GM12873 (cell line): Measurements from ENCODE around the gene DLK1.

Experiments used
- CTCF ChIP-seq: IDR thresholded peaks from 2 replicates; pipeline ENCODE4 v1.5.1; 2012; ENCODE audit warnings: low read depth, mild to moderate bottlenecking, moderate library complexity, low read length, control low read depth; ENCODE audit not compliant: insufficient read depth; ENCODE audit errors: missing control alignments

Gene DLK1

GRCh38 chr14:100740929-100741328, 14.2 kb downstream of the DLK1 start:
- TF ChIP-seq CTCF = no peak

- no peak for TF ChIP-seq CTCF
These were observed 15.3 kb downstream of the DLK1 start for GRCh38 chr14:100741966-100742365.

GRCh38 chr14:100746326-100746725, 19.6 kb downstream of the DLK1 start:
- no peak for TF ChIP-seq CTCF

GRCh38 chr14:100747021-100747586, 20.4 kb downstream of the DLK1 start:
- no peak for TF ChIP-seq CTCF

GRCh38 chr14:100747736-100748135, 21.0 kb downstream of the DLK1 start:
- no peak for TF ChIP-seq CTCF

GRCh38 chr14:100748403-100748802, 21.7 kb downstream of the DLK1 start:
- no peak for TF ChIP-seq CTCF

GRCh38 chr14:100748944-100749343, 22.3 kb downstream of the DLK1 start:
- TF ChIP-seq CTCF = no peak
